ENCODE data around the gene EYA3. TPM values are rescaled to one million over a fixed set of nuclear protein-coding genes. Genes with fewer than 3 reads are reported as not detected.
A peak's percentile ranks its signal among the peaks of the same experiment; 100 is the strongest.

Gene EYA3
- total and polyA plus RNA-seq, 2 of the 4 experiments (the other 2 are of a cell fraction) = 9.1 to 17.6 TPM

DNA sequence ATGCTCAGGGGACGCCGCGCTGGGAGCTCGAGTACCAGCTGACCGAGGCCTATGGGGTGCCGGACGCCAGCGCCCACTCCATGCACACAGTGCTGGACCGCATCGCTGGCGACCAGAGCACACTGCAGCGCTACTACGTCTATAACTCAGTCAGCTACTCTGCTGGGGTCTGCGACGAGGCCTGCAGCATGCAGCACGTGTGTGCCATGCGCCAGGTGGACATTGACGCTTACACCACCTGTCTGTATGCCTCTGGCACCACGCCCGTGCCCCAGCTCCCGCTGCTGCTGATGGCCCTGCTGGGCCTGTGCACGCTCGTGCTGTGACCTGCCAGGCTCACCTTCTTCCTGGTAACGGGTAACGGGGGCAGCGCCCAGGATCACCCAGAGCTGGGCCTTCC lies 129.9 kb downstream of the EYA3 start:
- no peak overlapping the region for H3K9ac ChIP-seq (ENCODE audit: low read depth, low read length)
- H2BK5ac ChIP-seq (ENCODE audit: low read depth, low read length, poor library complexity, severe bottlenecking) = no peak overlapping the region
- peak overlapping the region in 1 of 2 experiments; percentile 17; a peak in 1 of 4 replicates for H4K8ac ChIP-seq (ENCODE audit: low read depth in 2 of 2, low read length in 2 of 2)
- no peak overlapping the region for H3K27ac ChIP-seq (ENCODE audit: insufficient read depth, low read length)
- WGBS, 2 experiments (ENCODE audit: extremely low coverage in 2 of 2, insufficient read length in 1 of 2) = 97% methylated on average over 19 of the region's 26 CpGs; no CpG with 5 or more reads in 1 of the 2 experiments
- no peak overlapping the region for H3K4me2 ChIP-seq (ENCODE audit: low read depth, low read length)
- H4K91ac ChIP-seq (ENCODE audit: insufficient read depth, low read depth, low read length) = no peak overlapping the region
- H3K36me3 ChIP-seq (ENCODE audit: control insufficient read depth, insufficient read depth, low read length) = peaks cover 3% of the 10 kb centered on the region; the same call in 1 of the 2 replicates
- in situ Hi-C loops (cut with MboI; ENCODE audit: low sequenced_read_pairs) = no loop called here
- no peak overlapping the region for H3K56ac ChIP-seq (ENCODE audit: extremely low read depth, insufficient read depth, low read length)
- peaks cover 13 to 32% of the 10 kb centered on the region in 2 experiments for H3K79me1 ChIP-seq (ENCODE audit: low read depth in 1 of 2, low read length in 2 of 2)
- no peak overlapping the region for H4K5ac ChIP-seq (ENCODE audit: low read depth, low read length)
- DNase-seq (no peak), ATAC-seq (ENCODE audit: low read depth) (no peak)
- no peak overlapping the region for H2BK15ac ChIP-seq (ENCODE audit: low read depth, low read length)
- TF ChIP-seq, protein P1, sequence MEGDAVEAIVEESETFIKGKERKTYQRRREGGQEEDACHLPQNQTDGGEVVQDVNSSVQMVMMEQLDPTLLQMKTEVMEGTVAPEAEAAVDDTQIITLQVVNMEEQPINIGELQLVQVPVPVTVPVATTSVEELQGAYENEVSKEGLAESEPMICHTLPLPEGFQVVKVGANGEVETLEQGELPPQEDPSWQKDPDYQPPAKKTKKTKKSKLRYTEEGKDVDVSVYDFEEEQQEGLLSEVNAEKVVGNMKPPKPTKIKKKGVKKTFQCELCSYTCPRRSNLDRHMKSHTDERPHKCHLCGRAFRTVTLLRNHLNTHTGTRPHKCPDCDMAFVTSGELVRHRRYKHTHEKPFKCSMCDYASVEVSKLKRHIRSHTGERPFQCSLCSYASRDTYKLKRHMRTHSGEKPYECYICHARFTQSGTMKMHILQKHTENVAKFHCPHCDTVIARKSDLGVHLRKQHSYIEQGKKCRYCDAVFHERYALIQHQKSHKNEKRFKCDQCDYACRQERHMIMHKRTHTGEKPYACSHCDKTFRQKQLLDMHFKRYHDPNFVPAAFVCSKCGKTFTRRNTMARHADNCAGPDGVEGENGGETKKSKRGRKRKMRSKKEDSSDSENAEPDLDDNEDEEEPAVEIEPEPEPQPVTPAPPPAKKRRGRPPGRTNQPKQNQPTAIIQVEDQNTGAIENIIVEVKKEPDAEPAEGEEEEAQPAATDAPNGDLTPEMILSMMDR (conservative IDR thresholded peaks at IDR 0.05; ENCODE audit: low read depth, low read length) = no peak
- TF ChIP-seq USF2 (IDR thresholded peaks at IDR 0.05; ENCODE audit: low read depth, low read length) = no peak
- no peak for TF ChIP-seq MXI1 (IDR thresholded peaks at IDR 0.05; ENCODE audit: borderline replicate concordance, low read depth, low read length)
- no peak for TF ChIP-seq CEBPB (IDR thresholded peaks at IDR 0.05; ENCODE audit: low read depth, low read length)
- TF ChIP-seq RCOR1 (IDR thresholded peaks at IDR 0.05; ENCODE audit: insufficient replicate concordance, low read length) = no peak
- no peak overlapping the region for H3K4me3 ChIP-seq (ENCODE audit: insufficient read depth, low read depth, low read length)
- H3K18ac ChIP-seq (ENCODE audit: low read depth, low read length) = no peak overlapping the region
- H2AFZ ChIP-seq (replicated peaks; ENCODE audit: low read length, poor library complexity) = no peak overlapping the region
- peaks cover 23% of the 10 kb centered on the region for H3K9me1 ChIP-seq (ENCODE audit: insufficient read depth, low read length)
- H2AK9ac ChIP-seq (replicated peaks; ENCODE audit: low read depth, low read length, poor library complexity) = no peak overlapping the region
- no peaks in the 10 kb centered on the region for H3K9me3 ChIP-seq (ENCODE audit: control insufficient read depth, insufficient read depth, low read length)
- ChIA-PET CTCF (no interaction called here), POLR2A (ENCODE audit: unreplicated experiment) (no interaction called here)
- intact Hi-C loops (cut with micrococcal nuclease) = no loop called here
- BruUV-seq (replicated peaks) = no TSS peak
- no peak overlapping the region for H3K4ac ChIP-seq (ENCODE audit: low read depth, low read length)
- no peak overlapping the region for H3K14ac ChIP-seq (replicated peaks; ENCODE audit: low read depth, low read length)
- no peak overlapping the region for H2BK20ac ChIP-seq (ENCODE audit: low read depth, low read length)
- H4K20me1 ChIP-seq (ENCODE audit: insufficient read depth, low read length) = no peaks in the 10 kb centered on the region; the same call in 1 of the 2 replicates
- dilution Hi-C loops (cut with HindIII; ENCODE audit: low sequenced_read_pairs, unreplicated experiment) = no loop called here
- peaks cover 14% of the 10 kb centered on the region for H3K4me1 ChIP-seq (ENCODE audit: control insufficient read depth, insufficient read depth, low read length)
- no peak overlapping the region for H3K23ac ChIP-seq (ENCODE audit: low read depth, low read length)
- peaks cover 13% of the 10 kb centered on the region for H3K27me3 ChIP-seq (ENCODE audit: control insufficient read depth, insufficient read depth, low read length)
- peak overlapping the region; percentile 35; the same call in 1 of the 2 replicates for H2AK5ac ChIP-seq (ENCODE audit: low read depth, low read length)
- no peak overlapping the region for H2BK120ac ChIP-seq (ENCODE audit: low read depth, low read length)

All from IMR-90 (cell line).